Activated naive CD4-positive, alpha-beta T cell treated with anti-CD3 and anti-CD28 coated beads, Interleukin-2, amount 10 ng/mL, durations not matched to agents 7 days and 5 days (primary cell): ENCODE results near the gene GTF2A1.

ENCODE experiments used
- CTCF ChIA-PET: fragments of 350-600 bp; sonication (Branson Sonifier 250); formaldehyde crosslinking; loops from one replicate; lab custom pipeline; 2021; ENCODE audit warnings: antibody characterized with exemption; lab: Charles Lee
- DNase-seq: peaks from one replicate; pipeline ENCODE4 v3.0.0-alpha.2; 2020
- H3K27ac Mint-ChIP-seq: one replicate; pipeline ENCODE4 v1.8.0; 2021; ENCODE audit warnings: mild to moderate bottlenecking, moderate library complexity, mixed read lengths
- H3K27me3 Mint-ChIP-seq: one replicate; pipeline ENCODE4 v1.8.0; 2021; ENCODE audit warnings: mild to moderate bottlenecking, mixed read lengths
- H3K36me3 Mint-ChIP-seq: one replicate; pipeline ENCODE4 v1.8.0; 2021; ENCODE audit warnings: mixed read lengths
- H3K4me1 Mint-ChIP-seq: one replicate; pipeline ENCODE4 v1.8.0; 2021; ENCODE audit warnings: mixed read lengths
- H3K4me3 Mint-ChIP-seq: one replicate; pipeline ENCODE4 v1.8.0; 2021; ENCODE audit warnings: mild to moderate bottlenecking, moderate library complexity, mixed read lengths
- H3K9me3 Mint-ChIP-seq: one replicate; pipeline ENCODE4 v1.8.0; 2021; ENCODE audit warnings: mixed read lengths

The GTF2A1 gene

DNA sequence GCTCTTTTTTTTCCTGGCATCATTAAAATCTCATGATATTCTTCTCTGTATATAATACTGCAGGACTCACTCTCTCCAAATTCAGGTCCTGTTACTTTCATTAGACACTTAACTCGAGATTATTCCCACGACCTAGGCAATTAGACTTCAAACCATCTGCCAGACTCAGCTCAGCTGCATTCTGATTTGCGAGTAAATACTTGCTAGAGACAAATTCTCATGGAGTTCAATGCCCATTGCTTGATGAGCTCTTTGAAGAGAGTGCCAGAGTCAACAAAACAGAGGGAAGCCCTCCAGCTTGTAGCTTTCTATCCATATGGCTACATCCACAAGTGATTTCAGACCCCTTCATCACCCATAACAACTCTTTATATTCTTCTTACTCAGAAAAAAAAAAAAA, 88.3 kb downstream of the GTF2A1 start:
- no peaks in the 10 kb centered on the region for H3K36me3 Mint-ChIP-seq
- CTCF ChIA-PET: no interaction called here
- H3K4me3 Mint-ChIP-seq: no peak overlapping the region
- no peaks in the 10 kb centered on the region for H3K9me3 Mint-ChIP-seq
- no peaks in the 10 kb centered on the region for H3K27me3 Mint-ChIP-seq
- no peak for DNase-seq
- H3K27ac Mint-ChIP-seq: no peak overlapping the region
- no peaks in the 10 kb centered on the region for H3K4me1 Mint-ChIP-seq

DNA sequence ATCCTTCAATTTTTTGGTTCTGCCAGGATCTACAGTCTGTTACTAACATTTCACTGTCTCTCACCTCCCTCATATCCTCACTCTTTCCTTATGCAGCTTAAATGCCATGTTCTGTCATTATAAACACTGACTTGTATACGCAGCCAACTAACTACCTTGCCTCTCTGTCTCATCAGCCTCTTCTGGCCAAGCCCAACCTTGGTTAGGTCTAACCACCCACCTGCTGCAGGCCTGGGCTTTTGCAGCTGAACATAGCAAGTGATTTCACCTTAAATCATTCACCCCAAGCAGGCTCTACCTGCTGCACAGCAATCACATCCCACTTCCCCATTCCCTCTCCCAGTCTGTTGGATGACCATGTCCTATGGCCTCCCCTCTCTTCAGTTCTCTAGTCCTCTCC, 91.5 kb downstream of the GTF2A1 start:
- no peaks in the 10 kb centered on the region for H3K9me3 Mint-ChIP-seq

DNA sequence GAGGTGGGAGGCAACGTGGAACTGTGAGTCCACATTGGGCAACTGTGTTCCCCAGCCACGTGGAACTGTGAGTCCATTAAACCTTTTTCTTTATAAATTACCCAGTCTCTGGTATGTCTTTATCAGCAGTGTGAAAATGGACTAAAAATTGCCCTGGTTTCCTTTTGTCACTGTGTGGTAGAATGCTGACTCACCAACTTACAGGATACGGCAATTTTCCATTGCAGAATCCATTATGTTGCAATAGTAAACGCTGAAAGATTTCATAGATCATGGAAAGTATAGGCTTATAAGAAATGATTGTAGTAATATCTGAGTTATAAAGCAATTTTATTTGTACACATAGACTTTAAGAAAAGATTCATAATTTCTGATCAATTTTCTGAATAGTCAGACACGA, 93.0 kb downstream of the GTF2A1 start:
- no peak for DNase-seq
- CTCF ChIA-PET: no interaction called here
- no peaks in the 10 kb centered on the region for H3K27me3 Mint-ChIP-seq
- no peaks in the 10 kb centered on the region for H3K4me1 Mint-ChIP-seq
- no peak overlapping the region for H3K27ac Mint-ChIP-seq
- H3K9me3 Mint-ChIP-seq: no peaks in the 10 kb centered on the region
- H3K36me3 Mint-ChIP-seq: no peaks in the 10 kb centered on the region
- no peak overlapping the region for H3K4me3 Mint-ChIP-seq

More for the DNA sequence above, 91.5 kb downstream of the GTF2A1 start:
- Mint-ChIP-seq H3K27ac (no peak overlapping the region), H3K36me3 (no peaks in the 10 kb centered on the region), H3K4me3 (no peak overlapping the region), H3K4me1 (no peaks in the 10 kb centered on the region), H3K27me3 (no peaks in the 10 kb centered on the region)
- CTCF ChIA-PET: no interaction called here
- DNase-seq: no peak

- Mint-ChIP-seq H3K4me3 (no peak overlapping the region), H3K4me1 (peaks cover 8% of the 10 kb centered on the region), H3K9me3 (no peaks in the 10 kb centered on the region), H3K36me3 (no peaks in the 10 kb centered on the region), H3K27me3 (no peaks in the 10 kb centered on the region), H3K27ac (no peak overlapping the region)
- CTCF ChIA-PET: no interaction called here
- no peak for DNase-seq
Measured at GRCh38 chr14:81125536-81125935, 95.2 kb downstream of the GTF2A1 start.
